22Rv1 (cell line): ENCODE measurements around the gene SPATS2L.
A peak's percentile ranks its signal among the peaks of the same experiment; 100 is the strongest.

Experiments used
- CTCF ChIP-seq: fragments of 450-650 bp; IDR thresholded peaks from 2 replicates; pipeline ENCODE4 v1.5.1; 2017; ENCODE audit warnings: mild to moderate bottlenecking
- ZFX ChIP-seq: fragments of 450-650 bp; IDR thresholded peaks from 2 replicates; pipeline ENCODE4 v1.6.1; 2017; ENCODE audit warnings: antibody characterized with exemption, borderline replicate concordance

- TF ChIP-seq CTCF (peak; percentile 97), ZFX (no peak)
These were observed 203.3 kb downstream of the SPATS2L start, which contains the start of gene KCTD18 for GRCh38 chr2:200509612-200510433.
